Kidney epithelial cell (primary cell): ENCODE data around the gene RSAD1. TPM values are rescaled to one million over a fixed set of nuclear protein-coding genes. Genes with fewer than 3 reads are reported as not detected.

Experiments
- DNase-seq: peaks from one replicate; pipeline ENCODE4 v3.0.0-alpha.2; 2010; ENCODE audit warnings: low read depth
- H3K27me3 ChIP-seq: 2 replicates; pipeline ENCODE4 v1.6.0; 2011; ENCODE audit warnings: low read length; ENCODE audit not compliant: control insufficient read depth, insufficient read depth
- H3K36me3 ChIP-seq: 2 replicates; pipeline ENCODE4 v1.5.1; 2011; ENCODE audit warnings: low read length; ENCODE audit not compliant: control insufficient read depth, insufficient read depth
- H3K4me3 ChIP-seq: 2 replicates; pipeline ENCODE4 v1.5.1; 2011; ENCODE audit warnings: low read depth, mild to moderate bottlenecking, control low read depth, low read length
- CTCF ChIP-seq: IDR thresholded peaks from 2 replicates; pipeline ENCODE4 v1.5.1; 2011; ENCODE audit warnings: mild to moderate bottlenecking, moderate library complexity, low read length, control low read depth, inconsistent platforms; ENCODE audit not compliant: insufficient read depth, poor library complexity, severe bottlenecking
- total RNA-seq: library from RNA; depleted of rRNA; stranded (reverse); fragments of >200 nt; gene quantifications from 2 replicates; pipeline ENCODE4 v1.2.3, GENCODE V29; 2015

Gene RSAD1
- total RNA-seq, 1 donor from 2014 or later, result 28.4 TPM

DNA sequence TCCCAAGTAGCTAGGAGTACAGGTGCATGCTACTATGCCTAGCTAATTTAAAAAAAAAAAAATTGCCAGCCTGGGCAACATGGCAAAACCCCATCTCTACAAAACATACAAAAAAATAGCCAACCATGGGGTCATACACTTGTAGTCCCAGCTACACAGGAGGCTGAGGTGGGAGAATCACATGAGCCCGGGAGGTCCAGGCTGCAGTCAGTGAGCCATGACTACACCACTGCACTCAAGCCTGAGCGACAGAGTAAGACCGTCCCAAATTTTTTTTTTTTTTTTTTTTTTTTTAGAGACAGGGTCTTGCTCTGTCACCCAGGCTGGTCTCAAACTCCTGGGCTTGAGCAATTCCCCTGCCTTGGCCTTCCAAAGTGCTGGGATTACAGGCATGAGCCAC lies 24.8 kb upstream of the RSAD1 start:
- no peak for DNase-seq
- H3K4me3 ChIP-seq, result no peak overlapping the region
- no peak for TF ChIP-seq CTCF
- no peaks in the 10 kb centered on the region for H3K36me3 ChIP-seq
- no peaks in the 10 kb centered on the region for H3K27me3 ChIP-seq

DNA sequence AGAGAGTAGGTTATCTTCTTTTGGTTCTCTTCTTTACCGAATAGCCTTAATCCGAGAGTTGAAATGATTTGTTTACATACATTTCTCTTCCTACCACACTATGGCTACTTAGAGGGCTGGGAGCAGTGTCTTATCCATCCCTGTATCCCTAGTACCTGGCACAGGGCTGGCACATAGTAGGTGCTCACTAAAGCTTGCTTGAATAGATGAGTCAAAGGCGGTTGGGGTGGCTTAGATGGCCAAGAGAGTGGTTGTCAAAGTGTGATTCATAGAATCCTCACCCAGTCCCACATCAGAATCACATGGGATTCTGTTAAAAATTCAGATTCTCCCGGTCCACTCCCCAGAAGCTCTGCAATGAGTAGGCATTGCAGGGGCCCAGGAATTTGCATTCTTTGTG lies 21.0 kb upstream of the RSAD1 start:
- Histone ChIP-seq H3K27me3 (no peaks in the 10 kb centered on the region), H3K4me3 (no peak overlapping the region), H3K36me3 (no peaks in the 10 kb centered on the region)
- TF ChIP-seq CTCF, result no peak
- DNase-seq, result no peak

- TF ChIP-seq CTCF, result no peak
- Histone ChIP-seq H3K27me3 (no peaks in the 10 kb centered on the region), H3K4me3 (no peak overlapping the region), H3K36me3 (no peaks in the 10 kb centered on the region)
- DNase-seq, result no peak
These were observed 20.4 kb upstream of the RSAD1 start for GRCh38 chr17:50458270-50458669.

DNA sequence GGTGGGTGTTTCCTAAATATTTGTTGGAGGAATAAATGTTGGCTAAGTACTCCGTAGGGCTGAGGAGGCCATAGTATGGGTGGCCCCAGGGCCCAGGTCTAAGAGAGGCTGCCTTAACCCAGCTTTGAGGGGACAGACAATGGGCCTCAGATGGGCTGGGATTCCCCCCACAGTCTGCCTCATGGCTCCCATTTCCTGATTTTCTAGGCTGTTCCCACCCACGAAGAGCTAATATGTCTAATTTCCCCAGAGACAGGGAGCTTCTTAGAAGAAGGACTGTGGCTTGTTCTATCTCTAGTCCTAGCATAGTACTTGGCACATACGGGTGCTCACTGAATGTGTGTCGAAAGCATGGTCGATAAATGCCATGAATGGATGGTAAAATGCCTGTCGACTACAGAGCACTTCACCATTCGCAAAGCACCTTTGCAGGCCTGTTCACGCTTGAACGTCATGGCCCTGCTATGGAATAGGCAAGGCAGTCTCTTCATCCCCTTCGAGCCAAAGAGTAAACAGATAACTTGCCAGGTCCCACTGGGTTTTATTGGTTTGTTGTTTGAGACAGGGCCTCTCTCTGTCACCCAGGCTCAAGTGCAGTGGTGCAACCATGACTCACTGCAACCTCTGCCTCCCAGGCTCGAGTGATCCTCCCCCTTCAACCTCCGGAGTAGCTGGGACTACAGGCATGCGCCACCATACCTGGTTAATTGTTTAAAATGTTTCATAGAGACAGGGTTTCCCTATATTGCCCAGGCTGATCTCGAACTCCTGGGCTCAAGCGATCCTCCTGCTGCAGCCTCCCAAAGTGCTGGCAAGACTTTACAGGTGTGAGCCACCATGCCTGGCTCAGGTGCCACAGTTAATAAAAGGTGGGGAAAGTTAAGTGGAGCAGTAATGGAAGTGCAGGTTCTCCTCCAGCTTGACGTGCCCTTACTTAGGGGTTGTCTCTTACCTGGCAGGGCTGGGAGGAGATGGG lies 19.7 kb upstream of the RSAD1 start:
- Histone ChIP-seq H3K36me3 (no peaks in the 10 kb centered on the region), H3K4me3 (no peak overlapping the region), H3K27me3 (no peaks in the 10 kb centered on the region)
- TF ChIP-seq CTCF, result no peak
- DNase-seq, result no peak

DNA sequence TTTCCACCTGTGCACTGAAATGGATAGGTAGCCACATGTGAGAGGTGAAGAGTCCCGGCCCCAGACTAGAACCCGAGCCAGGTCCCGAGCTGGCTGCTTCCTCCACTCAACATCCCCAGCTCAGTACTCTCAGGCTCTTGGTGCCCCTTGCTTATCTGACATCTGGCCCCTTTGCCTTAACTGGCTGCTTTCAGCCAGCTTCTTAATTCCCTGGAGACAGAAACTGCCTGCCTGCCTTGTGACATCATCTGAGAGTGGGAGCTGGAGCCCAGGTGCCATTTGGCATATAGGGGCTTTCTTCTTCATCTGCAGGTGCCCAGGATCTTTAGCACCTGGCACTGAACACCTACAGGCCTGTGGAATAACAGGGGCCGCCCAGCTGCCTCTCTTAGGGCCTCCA lies 18.9 kb upstream of the RSAD1 start:
- Histone ChIP-seq H3K27me3 (no peaks in the 10 kb centered on the region), H3K4me3 (no peak overlapping the region), H3K36me3 (no peaks in the 10 kb centered on the region)
- no peak for TF ChIP-seq CTCF
- DNase-seq, result no peak
